Measurements from ENCODE around the gene KCNN3.

The KCNN3 gene

DNA sequence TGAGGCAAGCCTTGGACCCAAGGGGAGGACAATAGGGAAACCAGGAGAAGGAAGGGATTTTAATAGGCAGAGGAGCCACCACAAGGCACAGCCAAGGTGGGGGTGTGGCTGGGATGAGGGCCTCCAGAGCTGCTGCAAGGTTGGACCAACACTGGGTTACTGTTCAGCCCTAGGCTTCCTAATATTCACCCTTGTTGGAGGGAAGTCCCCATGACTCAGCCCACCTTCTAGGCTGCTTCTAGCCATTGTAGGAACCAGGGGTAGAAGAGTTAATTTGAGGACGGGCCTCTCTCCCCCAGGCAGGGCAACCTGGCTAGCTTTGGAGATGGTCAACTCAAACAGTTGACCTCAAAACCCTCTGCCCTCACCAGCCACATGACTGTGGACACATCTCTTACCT is 59.5 kb downstream of the KCNN3 start:
- no peak for DNase-seq

DNA sequence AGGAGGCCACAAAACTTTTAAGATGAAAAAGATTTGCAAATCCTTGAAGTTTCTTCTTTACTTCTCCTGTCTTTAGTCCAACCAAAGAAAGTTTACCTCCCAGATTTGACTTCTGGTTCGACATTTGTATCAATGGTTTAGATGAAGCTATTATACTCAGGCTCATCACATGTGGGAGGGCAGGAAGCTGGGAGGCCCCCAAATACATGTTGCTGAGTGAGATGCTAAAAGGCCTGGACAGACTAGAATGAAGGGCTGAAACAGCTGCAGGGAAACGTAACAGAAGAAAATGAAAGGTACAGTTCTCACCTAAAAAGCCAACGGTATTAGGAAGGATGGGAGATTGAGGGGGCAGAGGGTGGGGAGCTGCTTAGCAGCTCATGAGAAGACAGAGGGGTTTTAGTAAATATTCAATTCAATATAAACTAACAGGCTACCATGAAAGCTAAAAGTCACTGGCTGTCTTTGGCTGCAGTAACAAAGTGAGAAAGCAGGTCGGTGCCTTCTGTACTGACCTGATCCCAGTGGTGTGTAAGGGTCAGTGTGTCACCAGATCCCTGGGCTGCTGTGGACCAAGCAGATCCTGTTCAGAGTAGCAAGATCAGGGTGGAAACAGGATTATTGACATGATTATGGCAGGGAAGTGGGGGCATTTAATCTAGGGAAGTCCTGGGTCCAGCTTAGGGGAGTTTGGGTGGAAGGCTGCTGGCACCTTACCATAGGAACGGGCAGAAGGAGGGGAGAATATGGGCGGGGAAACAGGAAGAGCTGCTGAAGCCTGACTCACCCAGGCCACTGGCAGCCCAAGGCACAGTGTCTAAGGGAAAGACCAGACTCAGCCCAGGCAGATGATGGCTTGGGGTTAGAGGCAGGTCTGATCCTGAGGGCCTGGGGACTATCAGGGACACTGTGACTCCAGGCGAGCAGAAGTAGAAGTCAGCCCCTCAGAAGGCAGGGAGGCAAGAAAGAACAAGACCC is 60.4 kb downstream of the KCNN3 start:
- no peak for DNase-seq

DNA sequence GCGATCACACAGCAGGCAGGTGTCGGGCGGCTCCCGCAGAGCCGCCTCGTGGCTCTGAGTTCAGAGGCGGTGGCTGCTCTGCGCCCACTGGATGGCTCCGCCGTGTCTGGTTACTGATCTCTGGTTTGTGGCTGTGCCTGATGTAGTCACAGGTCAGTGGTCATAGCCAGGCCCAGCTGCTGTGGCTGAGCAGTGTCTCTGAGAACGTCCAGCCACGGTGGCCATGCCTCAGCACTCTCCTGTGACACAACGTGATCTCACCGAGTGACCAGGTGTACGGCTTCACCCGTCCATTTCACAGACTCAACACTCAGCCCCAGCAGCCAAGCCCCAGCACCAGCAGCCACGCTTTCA is 61.2 kb downstream of the KCNN3 start:
- DNase-seq = peak; percentile 59

DNA sequence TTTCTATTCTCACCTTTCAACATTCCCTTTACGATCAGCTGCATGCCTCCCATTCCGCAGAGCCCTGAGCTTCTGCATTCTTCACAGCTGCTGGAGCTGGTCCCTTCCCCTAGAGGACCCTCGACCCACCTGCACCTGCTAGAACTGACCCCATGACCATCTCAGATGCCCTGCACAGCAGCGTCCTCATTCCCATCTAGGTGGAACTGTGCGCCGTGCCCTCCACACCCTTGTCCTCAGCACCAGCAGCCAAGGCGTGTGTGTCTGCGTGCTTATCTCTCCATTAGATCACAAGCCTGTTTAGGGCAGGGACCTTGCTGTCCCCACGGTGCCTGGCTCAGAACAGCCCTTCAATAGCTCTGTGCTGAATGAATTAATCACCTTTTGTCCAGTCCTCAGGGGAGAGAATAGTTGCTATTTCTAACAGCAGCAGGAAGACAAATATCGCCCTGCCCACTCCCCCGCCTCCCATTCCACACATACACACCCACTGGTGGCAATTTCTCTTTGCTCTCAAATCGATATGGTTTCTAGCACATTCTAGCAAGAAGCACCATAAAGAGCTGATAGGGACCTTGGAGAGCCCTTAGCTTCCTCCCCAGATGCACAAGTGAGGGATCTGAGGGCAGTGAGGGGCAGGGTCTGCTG is 61.7 kb downstream of the KCNN3 start:
- DNase-seq = no peak

DNA sequence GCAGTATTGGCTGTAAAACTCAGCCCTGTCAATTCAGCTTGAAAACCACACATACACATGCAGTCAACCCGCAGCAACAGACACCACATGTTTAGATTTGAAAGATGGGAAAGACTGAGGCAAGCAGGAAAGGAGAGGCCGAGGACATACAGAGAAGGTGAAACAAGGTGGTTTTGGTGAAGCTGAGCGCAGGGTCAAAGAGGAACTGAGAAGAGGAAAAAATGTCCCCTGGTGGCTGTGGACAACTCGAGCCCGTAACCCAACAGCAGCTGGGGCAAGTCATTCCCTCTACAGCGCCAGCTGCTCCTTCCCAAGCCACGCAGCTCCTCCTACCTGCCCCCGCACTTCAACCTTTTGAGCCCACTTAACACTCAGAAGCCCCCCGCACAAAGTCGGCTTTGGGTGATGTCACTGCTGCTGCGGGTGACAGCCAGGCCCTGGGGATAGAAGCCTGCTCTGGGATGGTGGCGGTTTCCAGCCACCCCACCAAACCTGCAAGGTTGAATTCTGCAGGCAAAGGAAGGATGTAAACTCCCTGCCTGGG is 63.0 kb downstream of the KCNN3 start:
- no peak for DNase-seq

DNA sequence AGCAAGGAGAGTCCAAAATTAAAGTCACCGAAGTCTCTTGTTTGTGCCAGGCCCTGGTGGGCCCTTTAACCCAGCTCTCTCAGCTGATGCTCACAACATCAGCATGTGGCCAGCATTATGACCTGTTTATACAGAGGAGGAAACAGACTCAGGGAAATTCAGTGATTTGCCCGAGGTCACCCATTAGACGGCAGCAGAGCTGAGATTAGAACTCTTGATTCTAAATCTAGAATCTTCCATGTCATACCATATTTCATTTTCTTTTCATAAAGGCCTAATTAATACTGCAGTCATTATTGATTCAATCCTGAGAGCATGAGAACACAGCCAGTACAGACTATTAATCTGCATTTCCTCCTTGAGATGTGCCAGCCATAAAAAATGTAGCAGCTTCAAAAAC is 63.7 kb downstream of the KCNN3 start:
- no peak for DNase-seq

DNA sequence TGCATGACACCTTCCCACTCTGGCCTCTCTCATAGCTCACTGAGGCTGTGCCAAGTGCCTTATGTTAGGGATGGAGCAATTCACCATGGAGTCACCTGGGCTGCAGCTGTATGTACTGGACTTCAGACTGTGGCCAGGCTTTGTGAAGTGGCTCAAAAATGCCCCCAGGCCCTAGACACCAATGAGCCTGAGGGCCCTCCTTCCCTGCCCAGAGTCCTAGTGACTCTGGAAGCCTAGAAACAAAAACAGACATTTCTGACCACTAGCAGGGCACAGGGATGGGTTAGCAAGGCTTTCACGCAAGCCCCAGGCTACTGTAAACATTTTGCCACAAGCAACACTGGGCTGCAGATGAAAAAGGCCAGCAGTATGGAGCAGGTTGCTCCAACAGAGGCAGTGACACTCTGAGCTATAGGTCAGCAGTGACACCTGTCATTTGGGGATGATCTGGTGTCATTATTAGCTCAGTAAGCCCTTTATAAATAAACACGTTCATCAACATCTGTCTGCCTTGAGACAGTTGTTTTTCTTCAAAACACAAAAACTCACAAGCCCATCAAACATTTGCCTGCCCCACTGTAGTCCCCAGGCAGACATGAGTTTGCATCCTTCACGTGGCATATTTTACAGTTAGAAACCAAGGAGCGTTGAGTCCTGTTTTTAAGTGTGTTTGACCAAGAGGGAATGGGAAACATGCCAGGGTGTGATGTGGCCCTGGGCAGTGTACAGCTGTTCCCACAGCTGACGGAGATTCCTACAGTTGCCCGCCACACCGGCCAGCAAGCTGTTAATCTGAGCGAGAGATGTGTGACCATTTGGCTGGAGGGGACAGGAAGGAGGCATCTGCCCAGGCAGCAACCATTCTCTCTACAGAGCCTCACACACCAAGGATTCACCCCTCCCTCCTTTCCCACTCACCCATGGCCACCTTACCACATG is 66.8 kb downstream of the KCNN3 start:
- no peak for DNase-seq

DNA sequence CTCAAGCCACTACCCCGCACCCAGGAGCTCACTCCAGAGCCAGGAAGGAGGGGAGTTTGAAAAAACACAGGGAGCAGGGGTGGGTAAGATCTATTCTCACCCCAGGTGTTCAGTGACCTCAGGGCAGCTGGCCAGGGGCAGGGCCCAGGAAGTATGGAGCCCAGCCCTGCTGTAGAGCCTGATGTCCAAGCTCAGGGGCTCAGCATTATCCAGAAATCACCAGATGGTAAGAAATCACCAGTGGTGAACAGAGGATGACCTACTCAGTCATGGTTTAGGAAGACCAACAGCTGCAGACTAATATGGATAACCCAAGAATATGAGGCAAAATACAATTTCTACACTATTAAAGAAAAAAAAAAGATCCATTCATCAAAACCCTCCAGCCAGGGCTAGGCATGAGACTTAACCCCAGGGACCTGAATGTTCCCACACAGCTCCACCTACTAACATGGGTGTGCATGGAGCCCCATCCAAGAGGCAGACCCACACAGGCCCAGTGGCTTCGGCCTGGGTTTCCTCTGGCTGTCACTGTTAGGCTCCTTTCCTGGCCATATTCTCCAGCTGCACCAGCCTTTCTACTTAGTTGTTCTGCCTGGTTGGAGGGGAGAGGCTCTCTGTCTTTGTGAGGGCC is 67.6 kb downstream of the KCNN3 start:
- DNase-seq = no peak

DNA sequence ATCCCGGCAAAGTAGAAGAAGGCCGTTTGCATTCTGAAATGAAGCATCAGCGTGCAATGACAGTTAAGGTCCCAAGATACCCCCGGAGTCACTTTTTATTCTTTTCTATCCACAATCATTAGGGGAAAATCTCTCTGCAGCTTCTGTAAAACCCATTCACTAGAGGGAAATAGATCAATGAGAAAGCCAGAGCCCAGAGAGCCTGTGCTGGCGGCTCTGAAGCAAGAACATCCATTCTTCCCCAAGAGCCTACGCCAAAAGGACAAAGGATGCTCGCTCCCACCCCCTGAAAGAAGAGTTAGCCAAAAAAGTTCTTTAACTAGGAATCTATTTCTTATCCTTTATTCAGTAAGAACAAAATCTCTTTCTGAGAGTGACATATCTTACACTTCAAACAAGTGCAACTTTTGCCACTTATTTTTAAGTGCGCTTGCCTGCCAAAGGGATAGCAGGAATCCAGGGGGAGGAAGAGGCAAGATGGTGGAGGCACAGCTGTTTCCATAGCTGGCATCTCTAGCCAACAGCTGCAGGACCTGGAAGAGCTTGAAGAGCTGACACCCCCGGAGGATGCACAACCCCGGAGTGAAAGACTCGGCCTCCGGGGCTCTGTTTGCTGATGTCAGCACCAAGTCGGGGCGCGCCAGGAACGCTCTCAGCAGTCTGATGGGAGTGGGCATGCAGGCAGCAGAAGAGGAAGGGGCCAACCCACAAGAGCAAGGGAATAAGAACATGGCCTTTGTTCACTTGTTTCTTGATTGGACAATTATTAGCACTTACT is 68.7 kb downstream of the KCNN3 start:
- DNase-seq = no peak

DNA sequence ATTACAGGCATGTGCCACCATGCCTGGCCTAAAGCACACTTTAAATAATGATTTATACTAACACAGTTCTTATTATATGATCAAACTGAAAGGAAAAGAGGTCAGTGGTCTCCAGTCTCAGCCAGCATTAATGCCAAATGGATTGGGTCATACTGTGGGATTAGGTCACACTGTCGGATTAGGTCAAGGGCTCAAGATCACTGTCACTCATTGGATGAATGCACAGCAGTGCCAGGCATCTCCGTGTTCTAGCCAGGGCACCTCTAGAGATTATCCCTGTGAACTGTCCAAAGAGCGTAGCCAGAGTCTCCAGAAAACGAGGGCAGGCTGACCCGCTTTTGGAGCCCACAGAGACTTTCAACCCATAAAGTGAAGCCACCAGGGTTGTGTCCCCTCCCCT is 70.9 kb downstream of the KCNN3 start:
- no peak for DNase-seq

DNA sequence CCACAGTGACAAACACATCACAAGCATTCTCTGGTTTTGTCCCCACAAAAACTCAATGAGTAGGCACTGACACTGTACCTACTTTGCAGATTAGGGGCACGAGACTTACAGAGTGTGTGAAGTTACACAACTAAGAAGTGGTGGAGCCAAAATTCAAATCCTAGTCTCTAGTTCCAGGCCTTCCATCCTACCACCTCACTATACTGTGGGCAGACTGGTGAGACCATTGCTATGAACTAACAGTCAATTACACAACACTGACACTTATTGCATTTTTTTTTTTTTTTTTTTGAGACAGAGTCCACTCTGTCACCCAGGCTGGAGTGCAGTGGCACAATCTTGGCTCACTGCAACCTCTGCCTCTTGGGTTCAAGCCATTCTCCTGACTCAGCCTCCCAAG is 71.4 kb downstream of the KCNN3 start:
- DNase-seq = no peak

DNA sequence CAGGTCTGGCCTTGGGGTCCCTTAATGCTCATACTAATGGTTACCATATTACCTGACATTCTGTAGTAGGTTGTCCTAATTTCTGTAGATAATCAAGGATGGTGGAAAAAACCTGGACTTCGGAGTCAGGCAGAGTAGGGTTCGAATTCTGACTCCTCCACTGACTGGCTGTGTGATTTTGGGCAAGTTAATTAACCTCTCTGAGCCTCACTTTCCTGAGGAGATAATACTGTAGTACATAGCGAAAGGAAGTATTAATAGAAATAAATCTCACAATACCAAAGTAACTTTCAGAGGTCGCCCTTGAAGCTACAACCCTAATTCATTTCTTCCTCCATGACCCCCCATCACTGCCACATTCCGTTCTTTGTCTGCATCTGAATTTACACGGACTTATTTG is 72.9 kb downstream of the KCNN3 start:
- DNase-seq = no peak

DNA sequence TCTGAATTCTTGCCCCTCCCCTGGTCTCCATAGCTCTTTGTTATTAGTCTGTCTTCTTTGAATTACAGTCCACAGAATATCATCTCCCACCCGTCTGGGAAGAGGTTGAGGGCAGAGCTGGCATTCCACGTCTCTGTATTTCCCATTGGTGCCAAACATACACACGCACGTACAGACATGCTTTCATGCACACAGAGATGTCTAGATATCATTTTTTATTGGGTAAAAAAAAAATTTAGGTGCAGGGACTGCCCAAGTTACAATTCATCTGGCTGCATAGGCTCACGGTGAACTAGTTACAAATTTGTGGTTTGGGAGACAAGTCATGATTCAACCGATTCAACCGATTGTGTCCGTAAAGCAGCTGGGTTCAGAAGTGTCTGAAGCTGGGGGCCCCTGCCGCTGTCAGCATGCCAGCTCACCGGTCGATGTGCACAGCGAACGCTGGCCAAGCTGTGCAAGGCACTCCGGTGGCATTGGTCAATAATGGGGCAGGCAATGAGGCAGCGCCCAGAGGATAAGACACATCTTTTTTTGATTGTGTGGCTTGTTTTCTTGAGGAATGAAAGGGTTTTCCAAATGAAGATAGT is 73.7 kb downstream of the KCNN3 start:
- no peak for DNase-seq

DNA sequence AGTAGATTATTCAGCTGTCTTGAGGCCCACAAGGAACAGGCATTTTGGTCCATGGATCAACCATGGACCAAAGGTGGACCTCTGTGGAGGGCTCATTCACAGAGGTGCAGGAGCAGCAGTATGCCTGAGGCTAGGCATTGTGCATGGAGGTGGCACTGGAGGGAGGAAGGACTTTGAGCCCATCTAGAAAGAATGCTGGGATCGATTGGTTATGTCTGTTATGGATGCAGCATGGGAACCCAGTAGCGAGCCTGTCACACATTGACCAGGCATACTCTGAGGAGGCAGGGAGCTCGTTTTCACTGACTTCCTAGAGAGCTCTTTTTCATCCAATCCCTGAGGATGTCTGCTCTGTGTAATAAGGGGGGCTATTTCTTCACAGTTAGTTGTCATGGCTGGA is 75.5 kb downstream of the KCNN3 start:
- DNase-seq = no peak

DNA sequence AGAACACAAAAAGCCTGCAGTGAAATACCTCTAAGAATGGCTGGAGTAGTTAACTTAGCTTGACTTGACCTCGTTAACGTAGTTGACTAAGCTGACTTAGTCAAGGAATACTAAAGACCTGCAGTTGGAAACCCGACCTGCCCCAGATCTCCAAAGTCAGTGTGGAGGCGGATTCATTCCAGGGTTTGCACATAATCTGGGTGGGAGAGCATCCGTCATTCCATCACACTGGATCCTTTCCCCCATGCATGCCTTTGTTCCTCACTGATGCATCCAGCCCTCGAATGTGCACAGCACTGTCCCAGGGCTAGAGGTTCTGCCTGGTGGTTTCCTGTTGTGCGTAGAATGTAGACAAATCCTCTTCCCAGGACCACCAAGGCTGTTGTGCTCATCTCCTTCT is 76.4 kb downstream of the KCNN3 start:
- no peak for DNase-seq

DNA sequence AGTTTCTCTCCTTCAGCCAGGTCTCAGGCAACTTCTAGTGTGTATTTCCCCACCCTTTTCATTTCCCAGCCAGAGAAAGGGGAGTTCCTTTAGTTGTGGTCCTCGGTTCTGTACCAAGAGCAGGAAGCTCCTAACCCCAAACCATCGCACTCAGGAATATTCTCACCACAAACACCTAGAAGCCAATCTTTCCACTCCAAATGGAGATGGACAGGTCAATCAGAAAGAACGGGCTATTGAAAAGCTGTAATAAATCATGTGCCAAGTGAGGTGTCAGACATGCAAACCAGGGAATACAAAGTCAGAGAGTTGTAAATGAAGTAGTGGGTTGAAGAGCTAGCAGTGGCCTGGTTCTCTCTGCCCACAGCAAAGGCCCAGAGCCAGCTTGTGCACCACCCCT is 77.2 kb downstream of the KCNN3 start:
- no peak for DNase-seq

DNA sequence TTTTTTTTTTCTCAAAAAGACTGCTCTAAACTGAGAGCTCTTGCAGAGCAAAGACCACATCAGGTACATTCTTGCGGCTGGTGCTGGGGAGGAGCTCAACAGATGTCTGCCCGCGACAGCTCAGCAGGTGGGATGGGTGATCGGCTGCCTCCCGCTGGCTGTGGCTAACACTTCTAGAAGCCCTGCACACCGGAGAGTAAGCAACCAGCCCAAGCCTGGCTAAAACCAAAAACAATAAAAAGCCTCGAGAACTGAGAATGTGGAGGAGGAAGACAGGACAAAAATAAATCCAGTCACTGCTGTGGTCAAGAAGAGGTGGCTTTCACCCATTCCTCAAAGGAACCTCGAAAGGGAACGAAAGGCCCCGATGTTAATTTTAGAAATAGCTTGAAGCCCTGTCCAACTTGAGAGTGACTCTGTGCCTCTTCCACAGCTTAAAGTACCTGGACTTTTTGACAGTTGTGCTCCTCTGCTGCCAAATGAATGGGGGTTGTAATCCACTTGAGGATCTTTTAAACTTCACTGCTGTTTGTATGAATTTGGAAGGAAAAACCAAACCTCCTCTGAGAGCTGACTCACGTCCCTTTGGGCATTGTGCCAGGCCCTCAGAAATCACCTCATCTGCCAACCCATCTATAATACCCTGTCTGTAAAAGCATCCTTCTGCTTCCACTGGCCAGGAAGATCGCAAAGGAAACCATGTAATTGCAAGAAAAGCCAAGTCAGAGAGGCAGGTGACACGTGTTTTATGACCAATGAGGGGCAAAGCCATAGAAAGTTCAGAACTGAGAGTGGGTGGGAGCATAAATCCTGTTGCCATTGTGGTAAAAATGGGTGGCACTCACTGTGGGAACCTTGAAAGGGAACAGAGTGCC is 78.6 kb downstream of the KCNN3 start:
- DNase-seq = peak; percentile 47

DNA sequence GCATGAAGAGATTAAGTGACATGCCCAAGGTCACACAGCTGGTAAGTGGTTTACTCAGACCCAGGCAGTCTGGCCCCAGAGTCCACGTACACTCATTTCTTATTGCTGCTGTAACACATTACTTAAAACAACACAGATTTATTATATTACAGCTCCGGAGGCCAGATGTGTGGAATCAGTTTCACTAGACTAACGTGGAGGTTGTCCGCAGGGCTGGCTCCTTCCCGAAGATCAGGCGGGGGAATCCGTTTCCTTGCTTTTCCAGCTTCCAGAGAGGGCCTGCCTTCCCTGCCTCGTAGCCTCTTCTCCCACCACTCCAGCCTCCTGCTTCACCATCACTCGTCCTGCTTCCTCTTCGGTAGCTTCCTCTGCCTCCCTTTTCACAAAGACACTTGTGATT is 81.2 kb downstream of the KCNN3 start:
- DNase-seq = no peak

DNA sequence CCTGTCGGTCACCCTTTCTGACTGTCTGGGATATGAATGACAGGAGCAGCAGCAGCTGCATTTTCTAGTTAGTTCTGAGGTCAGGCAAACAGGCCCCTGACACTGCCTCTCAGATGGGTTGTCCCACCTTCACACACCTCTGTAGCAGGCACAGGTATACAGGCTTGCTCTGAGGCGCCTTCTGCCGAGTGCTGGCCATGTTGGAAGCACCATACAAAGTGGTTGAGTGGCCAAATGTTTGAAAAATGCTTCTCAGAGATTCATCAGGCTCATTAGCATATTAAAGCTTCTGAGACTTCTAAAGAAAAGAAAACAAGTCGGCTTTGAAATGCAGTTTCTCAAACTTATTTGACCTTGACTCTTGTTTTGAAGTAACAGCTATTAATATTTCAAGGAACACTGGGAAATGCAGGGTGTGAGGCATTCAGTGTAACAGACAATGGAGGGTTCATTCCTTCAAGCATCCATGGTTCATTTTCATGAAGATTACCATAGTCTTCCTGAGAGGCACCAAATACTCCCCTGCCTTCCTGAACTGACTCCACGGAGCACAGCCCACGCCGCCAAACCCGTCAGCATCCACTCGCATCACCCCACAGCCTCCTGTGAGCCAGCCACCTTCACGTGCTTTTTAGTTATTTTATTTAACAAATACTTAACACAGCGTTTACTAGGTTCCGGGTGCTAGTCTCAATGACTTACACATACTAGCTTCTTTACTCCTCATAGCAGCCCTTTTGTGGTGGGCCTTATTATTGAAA is 81.8 kb downstream of the KCNN3 start:
- no peak for DNase-seq

All from NCI-H187 treated with DMSO at 0.1 percent for 48 hours (cell line).